Right atrium auricular region (tissue), 2 donors: ENCODE data around the gene CD151. TPM values are rescaled to one million over a fixed set of nuclear protein-coding genes. Genes with fewer than 3 reads are reported as not detected.

Experiments used
- DNase-seq: peaks from one replicate; pipeline ENCODE4 v3.0.0-alpha.2; 2019; ENCODE audit warnings: low spot score
- H3K27ac ChIP-seq, 2 donors: fragments of 200-600 bp; sonication (generic); 1 replicate in 1 of 2; 2 replicates in 1 of 2; pipeline ENCODE4 v1.5.1; 2016 to 2019
- H3K27me3 ChIP-seq, 2 donors: fragments of 200-600 bp; sonication (generic); one replicate each; pipeline versions ENCODE4 v1.5.1 to v1.6.0; 2017 to 2019
- H3K36me3 ChIP-seq: fragments of 200-600 bp; sonication (generic); one replicate; pipeline ENCODE4 v1.5.1; 2016
- H3K4me1 ChIP-seq, 2 donors: fragments of 200-600 bp; sonication (generic); one replicate each; pipeline versions ENCODE4 v1.5.1 to v1.6.0; 2017 to 2019
- H3K4me3 ChIP-seq, 2 donors: fragments of 200-600 bp; sonication (generic); 1 replicate in 1 of 2; 2 replicates in 1 of 2; pipeline ENCODE4 v1.5.1; 2017 to 2019; ENCODE audit warnings: mild to moderate bottlenecking in 1 of 2, moderate library complexity in 1 of 2
- H3K9me3 ChIP-seq, 2 donors: fragments of 200-600 bp; sonication (generic); one replicate each; pipeline ENCODE4 v1.5.1; 2019
- total RNA-seq, 2 donors: library from RNA; depleted of rRNA; stranded (reverse); fragments of >200 nt; gene quantifications; one replicate each; pipeline ENCODE4 v1.1.0, GENCODE V29; 2016
- TF ChIP-seq, protein P1 (sequence below), 2 donors: fragments of 200-600 bp; sonication (generic); IDR thresholded peaks; one replicate each; pipeline ENCODE4 v1.5.1; 2019; ENCODE audit warnings: antibody characterized with exemption in 2 of 2

The CD151 gene
- total RNA-seq, 2 donors from 2014 or later = 322 to 710 TPM

DNA sequence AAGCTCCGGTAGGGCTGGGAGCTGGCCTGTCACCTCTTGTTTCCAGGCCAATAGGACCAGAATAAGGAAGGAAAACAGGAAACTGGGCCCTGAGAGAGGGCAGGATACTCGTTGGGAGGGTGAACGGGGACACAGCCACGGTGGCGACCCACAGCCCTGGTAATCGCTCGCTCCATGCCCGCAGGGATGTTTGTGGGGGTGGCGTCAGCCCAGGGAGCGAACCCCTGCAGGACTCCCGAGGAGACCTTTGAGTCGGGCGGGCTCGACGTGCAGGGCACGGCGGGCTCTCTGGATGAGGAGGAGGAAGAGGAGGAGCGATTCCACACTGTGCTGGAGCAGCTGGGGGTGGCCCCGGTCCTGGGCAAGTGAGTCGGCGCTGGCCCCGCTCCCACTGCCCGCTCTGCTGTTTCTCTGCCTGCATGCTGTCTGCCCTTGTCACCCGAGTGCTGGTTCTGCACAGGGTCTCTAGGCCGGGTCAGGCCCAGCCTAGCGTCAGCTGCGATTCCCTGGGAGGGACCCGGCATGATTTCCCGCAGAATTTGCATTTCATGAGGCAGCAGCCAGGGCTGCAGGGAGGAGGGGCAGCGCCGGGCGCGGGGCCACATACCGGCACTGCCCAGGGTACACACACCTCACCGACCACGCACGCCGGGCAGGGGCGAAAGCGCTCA is 3.4 kb upstream of the CD151 start:
- Histone ChIP-seq H3K4me3 (peak overlapping the region; percentile 22 to 53), H3K27me3 (no peaks in the 10 kb centered on the region), H3K9me3 (no peaks in the 10 kb centered on the region), H3K36me3 (peaks cover 10% of the 10 kb centered on the region), H3K4me1 (peaks cover 0 to 84% of the 10 kb centered on the region in 2 donors), H3K27ac (peak overlapping the region; percentile 45 to 75)
- TF ChIP-seq, protein P1, sequence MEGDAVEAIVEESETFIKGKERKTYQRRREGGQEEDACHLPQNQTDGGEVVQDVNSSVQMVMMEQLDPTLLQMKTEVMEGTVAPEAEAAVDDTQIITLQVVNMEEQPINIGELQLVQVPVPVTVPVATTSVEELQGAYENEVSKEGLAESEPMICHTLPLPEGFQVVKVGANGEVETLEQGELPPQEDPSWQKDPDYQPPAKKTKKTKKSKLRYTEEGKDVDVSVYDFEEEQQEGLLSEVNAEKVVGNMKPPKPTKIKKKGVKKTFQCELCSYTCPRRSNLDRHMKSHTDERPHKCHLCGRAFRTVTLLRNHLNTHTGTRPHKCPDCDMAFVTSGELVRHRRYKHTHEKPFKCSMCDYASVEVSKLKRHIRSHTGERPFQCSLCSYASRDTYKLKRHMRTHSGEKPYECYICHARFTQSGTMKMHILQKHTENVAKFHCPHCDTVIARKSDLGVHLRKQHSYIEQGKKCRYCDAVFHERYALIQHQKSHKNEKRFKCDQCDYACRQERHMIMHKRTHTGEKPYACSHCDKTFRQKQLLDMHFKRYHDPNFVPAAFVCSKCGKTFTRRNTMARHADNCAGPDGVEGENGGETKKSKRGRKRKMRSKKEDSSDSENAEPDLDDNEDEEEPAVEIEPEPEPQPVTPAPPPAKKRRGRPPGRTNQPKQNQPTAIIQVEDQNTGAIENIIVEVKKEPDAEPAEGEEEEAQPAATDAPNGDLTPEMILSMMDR (IDR thresholded peaks at IDR 0.05) = no peak
- DNase-seq = no peak

DNA sequence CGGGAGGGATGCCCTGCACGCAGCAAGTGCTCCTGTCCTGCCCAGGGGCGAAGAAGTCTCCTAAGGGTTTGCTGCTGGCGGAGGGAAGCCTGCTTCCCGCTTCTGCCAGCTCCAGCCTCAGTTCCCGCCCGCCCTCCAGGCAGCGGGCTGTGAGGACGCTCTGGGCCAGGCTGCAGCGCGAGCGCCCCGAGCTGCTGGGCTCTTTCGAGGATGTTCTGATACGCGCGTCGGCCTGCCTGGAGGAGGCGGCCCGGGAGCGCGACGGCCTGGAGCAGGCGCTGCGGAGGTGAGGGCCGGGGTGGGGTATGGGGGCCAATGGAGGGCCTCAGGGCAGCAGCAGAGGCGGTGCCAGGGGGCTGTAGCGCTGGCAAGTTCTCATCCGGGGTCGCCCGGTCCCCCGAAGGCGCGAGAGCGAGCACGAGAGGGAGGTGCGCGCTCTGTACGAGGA is 2.9 kb upstream of the CD151 start:
- H3K4me3 ChIP-seq = peak overlapping the region; percentile 22 to 53
- TF ChIP-seq, protein P1 (IDR thresholded peaks at IDR 0.05) = no peak
- peaks cover 5% of the 10 kb centered on the region for H3K36me3 ChIP-seq
- no peaks in the 10 kb centered on the region for H3K27me3 ChIP-seq
- H3K27ac ChIP-seq = peak overlapping the region in 1 of 2 donors; percentile 75
- DNase-seq = no peak
- H3K9me3 ChIP-seq = no peaks in the 10 kb centered on the region
- peaks cover 0 to 89% of the 10 kb centered on the region in 2 donors for H3K4me1 ChIP-seq

DNA sequence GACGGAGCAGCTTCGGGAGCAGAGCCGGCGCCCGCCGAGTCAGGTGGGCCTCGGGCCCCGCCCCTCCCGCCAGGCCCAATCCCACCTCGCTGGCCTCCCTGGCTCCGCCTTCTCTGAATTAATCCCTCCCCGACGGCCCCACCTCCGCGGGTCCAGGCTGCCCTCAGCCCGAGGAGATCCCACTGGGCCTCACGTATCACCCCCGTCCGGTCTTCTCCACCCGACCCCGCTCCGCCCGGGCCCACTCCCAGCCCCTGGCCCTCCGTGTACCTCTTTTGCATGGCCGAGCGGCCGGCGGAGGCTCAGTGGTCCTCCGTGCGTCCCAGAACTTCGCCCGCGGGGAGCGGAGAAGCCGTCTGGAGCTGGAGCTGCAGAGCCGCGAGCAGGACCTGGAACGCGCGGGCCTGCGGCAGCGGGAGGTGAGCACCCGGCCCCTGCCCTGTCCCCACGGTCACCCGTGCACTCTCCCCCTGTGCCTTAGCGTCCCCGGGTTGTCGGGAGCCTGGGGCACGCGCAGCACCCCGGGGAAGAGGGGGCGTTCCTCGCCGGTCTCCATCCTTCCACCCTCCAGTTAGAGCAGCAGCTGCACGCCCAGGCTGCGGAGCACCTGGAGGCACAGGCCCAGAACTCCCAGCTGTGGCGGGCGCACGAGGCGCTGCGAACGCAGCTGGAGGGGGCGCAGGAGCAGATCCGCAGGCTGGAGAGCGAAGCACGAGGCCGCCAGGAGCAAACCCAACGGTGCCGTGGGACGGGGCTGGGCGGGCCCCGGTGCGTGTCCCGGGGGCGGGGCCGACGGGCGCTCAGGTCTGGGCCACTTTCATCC is 2.2 kb upstream of the CD151 start:
- peak overlapping the region in 1 of 2 donors; percentile 75 for H3K27ac ChIP-seq
- H3K4me3 ChIP-seq = peak overlapping the region; percentile 22 to 53
- H3K9me3 ChIP-seq = no peaks in the 10 kb centered on the region
- TF ChIP-seq, protein P1 (IDR thresholded peaks at IDR 0.05) = no peak
- peaks cover 0 to 92% of the 10 kb centered on the region in 2 donors for H3K4me1 ChIP-seq
- H3K36me3 ChIP-seq = no peaks in the 10 kb centered on the region
- H3K27me3 ChIP-seq = no peaks in the 10 kb centered on the region
- DNase-seq = no peak

DNA sequence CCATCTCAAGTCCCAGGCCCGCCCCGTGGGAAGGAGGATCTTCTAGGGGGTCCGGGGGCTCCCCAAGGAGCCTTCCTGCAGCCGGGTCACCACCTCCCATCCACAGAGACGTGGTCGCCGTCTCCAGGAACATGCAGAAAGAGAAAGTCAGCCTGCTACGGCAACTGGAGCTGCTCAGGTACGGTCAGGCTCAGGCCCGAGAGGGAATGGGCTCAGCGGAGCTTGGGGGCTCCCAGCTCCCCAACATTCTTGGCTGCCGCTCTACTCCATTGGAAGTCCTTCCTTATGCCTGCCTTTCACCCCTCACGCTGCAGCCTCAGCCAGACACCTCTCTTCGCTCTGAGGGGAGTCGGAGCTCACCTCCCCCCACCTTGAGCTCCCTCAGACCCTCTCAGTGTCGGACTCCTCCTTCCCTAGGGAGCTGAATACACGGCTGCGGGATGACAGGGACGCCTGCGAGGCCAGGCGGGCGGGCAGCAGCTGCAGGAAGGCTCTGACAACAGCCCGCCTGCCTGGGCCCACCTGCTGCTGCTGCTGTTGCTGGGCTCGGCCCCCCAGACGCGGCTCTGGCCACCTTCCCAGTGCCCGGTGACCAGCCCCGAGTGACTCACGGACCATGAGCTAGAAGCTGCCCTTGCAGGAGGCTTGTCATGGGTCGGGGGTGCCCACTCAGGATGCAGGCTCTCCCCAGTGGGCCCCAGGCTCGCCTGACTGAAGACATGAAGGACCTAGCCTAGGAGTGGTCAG is 1.5 kb upstream of the CD151 start:
- peak overlapping the region in 1 of 2 donors; percentile 53 for H3K4me3 ChIP-seq
- no peaks in the 10 kb centered on the region for H3K9me3 ChIP-seq
- DNase-seq = no peak
- no peaks in the 10 kb centered on the region for H3K27me3 ChIP-seq
- TF ChIP-seq, protein P1 (IDR thresholded peaks at IDR 0.05) = no peak
- peaks cover 0 to 91% of the 10 kb centered on the region in 2 donors for H3K4me1 ChIP-seq
- H3K36me3 ChIP-seq = peaks cover 6% of the 10 kb centered on the region
- no peak overlapping the region for H3K27ac ChIP-seq

DNA sequence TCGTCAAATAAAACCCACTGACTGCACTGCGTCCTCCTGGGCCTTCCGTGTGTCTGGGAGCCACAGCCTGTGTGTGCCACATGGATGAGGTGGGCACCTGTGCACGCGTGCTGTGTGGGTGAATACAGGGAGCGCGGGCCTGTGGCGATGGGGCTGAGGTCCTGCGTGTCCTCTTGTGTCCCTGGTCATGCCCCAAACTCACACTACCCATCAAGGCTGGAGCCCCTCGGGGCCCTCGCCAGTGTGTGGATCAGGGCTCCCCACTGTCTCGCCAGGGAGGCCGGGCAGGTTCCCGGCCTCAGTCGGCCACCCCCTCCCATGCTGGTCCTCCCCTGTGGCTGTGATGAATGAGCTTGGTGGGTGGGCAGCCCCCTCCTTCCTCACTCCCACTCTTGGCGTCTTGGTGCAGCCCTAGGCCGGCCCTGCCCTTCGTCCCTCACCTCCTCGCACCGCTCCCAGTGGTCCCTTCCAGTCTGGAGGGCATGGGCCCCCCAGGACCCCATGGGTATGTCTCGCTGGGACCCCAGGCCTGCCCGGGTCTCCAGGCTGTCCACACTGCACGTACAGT is 707 bp upstream of the CD151 start:
- Histone ChIP-seq H3K4me3 (peak overlapping the region in 1 of 2 donors; percentile 81), H3K9me3 (no peaks in the 10 kb centered on the region), H3K36me3 (peaks cover 13% of the 10 kb centered on the region), H3K27me3 (no peaks in the 10 kb centered on the region), H3K27ac (peak overlapping the region; percentile 92 to 95), H3K4me1 (peaks cover 0 to 91% of the 10 kb centered on the region in 2 donors)
- no peak for DNase-seq
- TF ChIP-seq, protein P1 (IDR thresholded peaks at IDR 0.05) = no peak
